ENCODE results near the gene TRIM7.
A peak's percentile ranks its signal among the peaks of the same experiment; 100 is the strongest.
"Not testable (repeated sequence)": the region's sequence is repeated elsewhere in the genome, so short reads cannot be mapped to it uniquely, and the experiment has no call there.

TRIM7 gene

GRCh38 chr5:181187500-181188213 lies 17.3 kb downstream of the TRIM7 start:
- peak in 41 of 42 donors; percentile 42 to 88 (median 70) for DNase-seq
- intact Hi-C loops (cut with DNase I): no loop called here

- no peak for DNase-seq
- intact Hi-C loops (cut with DNase I): no loop called here
Observed at GRCh38 chr5:181186986-181187499, 18.0 kb downstream of the TRIM7 start.

- intact Hi-C loops (cut with DNase I): no loop called here
- no peak for DNase-seq
Observed at GRCh38 chr5:181186022-181186421, 19.0 kb downstream of the TRIM7 start.

- intact Hi-C loops (cut with DNase I): no loop called here
Observed at GRCh38 chr5:181185560-181185959, 19.4 kb downstream of the TRIM7 start.

GRCh38 chr5:181184845-181185216 lies 20.2 kb downstream of the TRIM7 start:
- DNase-seq: no peak
- intact Hi-C loops (cut with DNase I): no loop called here

More at GRCh38 chr5:181185560-181185959, 19.4 kb downstream of the TRIM7 start:
- DNase-seq: no peak

GRCh38 chr5:181182651-181183050 lies 22.3 kb downstream of the TRIM7 start:
- no peak for DNase-seq
- intact Hi-C loops (cut with DNase I): no loop called here

- DNase-seq: peak in 30 of 42 donors; percentile 37 to 83 (median 59)
- intact Hi-C loops (cut with DNase I): no loop called here
Observed at GRCh38 chr5:181181650-181182565, 23.1 kb downstream of the TRIM7 start.

GRCh38 chr5:181177559-181177958 lies 27.4 kb downstream of the TRIM7 start:
- DNase-seq; intact Hi-C loops (cut with DNase I): not testable (repeated sequence)

GRCh38 chr5:181176254-181176952 lies 28.6 kb downstream of the TRIM7 start:
- no peak for DNase-seq
- intact Hi-C loops (cut with DNase I): no loop called here

GRCh38 chr5:181173420-181174342 lies 31.3 kb downstream of the TRIM7 start:
- intact Hi-C loops (cut with DNase I): no loop called here
- DNase-seq: peak in 27 of 42 donors; percentile 27 to 76 (median 49)

GRCh38 chr5:181173027-181173419 lies 32.0 kb downstream of the TRIM7 start:
- intact Hi-C loops (cut with DNase I): no loop called here
- DNase-seq: peak in 3 of 42 donors; percentile 18 to 77 (median 71)

GRCh38 chr5:181171782-181172181 lies 33.2 kb downstream of the TRIM7 start:
- intact Hi-C loops (cut with DNase I): no loop called here
- DNase-seq: no peak

GRCh38 chr5:181170996-181171395 lies 34.0 kb downstream of the TRIM7 start:
- no peak for DNase-seq
- intact Hi-C loops (cut with DNase I): no loop called here

GRCh38 chr5:181170237-181170825 lies 34.7 kb downstream of the TRIM7 start:
- DNase-seq: no peak
- intact Hi-C loops (cut with DNase I): no loop called here

- intact Hi-C loops (cut with DNase I): not testable (repeated sequence)
- DNase-seq: peak in 27 of 42 donors; percentile 25 to 77 (median 51)
Observed at GRCh38 chr5:181169459-181170236, 35.3 kb downstream of the TRIM7 start.

GRCh38 chr5:181168595-181169118 lies 36.3 kb downstream of the TRIM7 start:
- intact Hi-C loops (cut with DNase I): no loop called here
- DNase-seq: peak in 1 of 42 donors; percentile 28
